HG02970 (cell line): ENCODE results near the gene ENHO.

ENCODE experiments used
- ATAC-seq: cut with Tn5 transposase; IDR thresholded peaks from one replicate; pipeline ENCODE4 v1.9.1; 2021; ENCODE audit warnings: mild to moderate bottlenecking, moderate library complexity, moderate number of reproducible peaks; ENCODE audit not compliant: unreplicated experiment, low FRiP score

Gene ENHO

DNA sequence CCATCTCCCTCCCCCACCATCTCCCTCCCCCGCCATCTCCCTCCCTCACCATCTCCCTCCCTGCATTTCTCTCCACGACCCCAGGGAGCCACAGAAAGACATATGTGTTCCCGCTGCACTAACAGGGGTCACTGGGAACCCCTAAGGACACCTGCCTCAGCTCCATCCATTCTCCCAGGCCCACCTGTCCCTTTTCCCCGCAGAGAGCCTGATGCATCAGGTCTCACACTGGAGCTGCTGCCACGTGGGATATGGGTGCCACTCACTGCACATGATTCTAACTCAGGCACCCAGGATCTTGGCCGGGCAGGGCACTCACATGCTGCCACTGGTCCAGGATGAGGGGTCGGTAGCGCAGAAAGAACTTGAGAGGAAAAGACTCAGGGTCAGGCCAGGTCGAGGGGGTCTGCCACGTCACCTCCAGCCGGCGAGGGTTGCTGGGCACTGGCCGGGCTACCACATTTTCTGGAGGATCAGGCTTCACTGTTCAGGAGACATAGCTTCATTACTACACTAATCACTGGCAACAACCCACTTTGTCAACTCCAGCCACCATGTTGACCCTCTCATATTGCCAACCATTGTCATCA, 33.2 kb upstream of the ENHO start:
- no peak for ATAC-seq

DNA sequence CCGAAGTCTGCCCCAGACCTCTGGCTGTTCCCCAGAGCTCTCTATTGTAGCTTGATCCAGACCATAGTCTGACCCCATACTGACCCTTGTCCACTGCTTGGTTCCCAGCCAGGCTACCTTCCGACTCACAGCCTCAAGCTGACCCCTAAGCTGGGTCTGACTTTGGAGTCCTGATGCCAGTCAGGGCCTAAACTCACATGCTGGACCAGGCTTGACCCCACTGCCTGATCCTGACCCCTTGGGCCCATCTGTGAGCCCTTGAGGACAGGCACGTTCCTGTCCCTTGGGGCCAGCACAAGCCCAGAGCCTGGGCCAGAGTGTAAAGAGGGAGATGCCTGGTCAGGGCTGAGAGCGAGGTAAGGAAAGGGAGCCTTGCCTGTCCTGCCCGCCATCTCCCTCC, 32.7 kb upstream of the ENHO start:
- no peak for ATAC-seq

DNA sequence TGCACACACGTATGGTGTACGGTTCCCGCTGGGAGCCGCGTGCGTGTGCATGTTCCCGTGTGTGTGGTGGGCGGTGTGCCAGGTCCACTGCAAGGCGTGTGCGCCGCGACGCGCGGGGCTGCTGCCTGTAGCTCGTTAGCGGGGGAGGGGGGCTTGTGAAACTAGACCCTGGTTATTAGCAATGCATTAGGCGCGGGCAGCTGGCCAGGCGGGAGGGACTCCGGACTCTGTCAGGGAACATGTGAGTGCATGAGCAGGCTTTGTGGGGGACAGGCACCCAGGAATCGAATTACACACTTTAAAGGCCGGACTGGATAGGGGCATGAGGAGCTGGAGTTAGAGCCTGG, 32.2 kb upstream of the ENHO start:
- ATAC-seq, result no peak

DNA sequence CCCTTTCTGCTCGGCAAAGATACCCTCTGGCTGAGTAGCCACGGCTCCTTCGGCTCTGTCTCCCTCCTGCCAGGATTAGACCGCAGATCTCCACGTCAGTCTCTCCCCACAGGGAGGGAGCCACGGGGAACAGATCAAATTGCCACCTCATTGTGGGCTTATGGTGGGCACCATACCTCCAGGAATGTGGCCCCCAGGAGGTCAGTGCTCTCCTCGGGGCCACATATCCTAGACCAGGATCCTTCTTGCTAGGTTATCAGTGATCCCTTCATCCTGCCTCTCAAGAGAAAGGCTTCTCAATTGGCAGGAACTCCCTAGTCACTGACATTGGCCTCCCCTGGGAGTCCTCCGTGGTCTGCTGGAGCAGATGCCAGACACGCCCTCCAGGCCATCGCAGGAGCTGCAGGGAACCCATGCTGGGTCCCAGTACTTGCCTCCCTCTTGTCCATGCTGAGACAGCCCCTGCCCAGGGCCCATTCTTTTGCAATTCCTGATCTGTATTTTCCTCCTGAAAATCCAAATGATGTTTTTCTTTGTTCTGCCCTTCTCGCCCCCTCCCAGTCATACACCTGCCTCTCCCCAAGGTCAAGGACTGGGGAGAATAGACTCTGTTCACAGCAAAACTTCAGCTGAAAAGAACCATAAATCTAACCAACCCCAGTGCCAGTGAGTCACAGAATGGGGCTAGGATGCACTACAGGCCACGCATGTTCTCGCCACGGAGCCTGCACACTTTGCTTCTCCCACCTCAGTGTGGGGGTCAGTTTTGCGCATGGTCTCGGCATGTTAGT, 31.6 kb upstream of the ENHO start:
- no peak for ATAC-seq

DNA sequence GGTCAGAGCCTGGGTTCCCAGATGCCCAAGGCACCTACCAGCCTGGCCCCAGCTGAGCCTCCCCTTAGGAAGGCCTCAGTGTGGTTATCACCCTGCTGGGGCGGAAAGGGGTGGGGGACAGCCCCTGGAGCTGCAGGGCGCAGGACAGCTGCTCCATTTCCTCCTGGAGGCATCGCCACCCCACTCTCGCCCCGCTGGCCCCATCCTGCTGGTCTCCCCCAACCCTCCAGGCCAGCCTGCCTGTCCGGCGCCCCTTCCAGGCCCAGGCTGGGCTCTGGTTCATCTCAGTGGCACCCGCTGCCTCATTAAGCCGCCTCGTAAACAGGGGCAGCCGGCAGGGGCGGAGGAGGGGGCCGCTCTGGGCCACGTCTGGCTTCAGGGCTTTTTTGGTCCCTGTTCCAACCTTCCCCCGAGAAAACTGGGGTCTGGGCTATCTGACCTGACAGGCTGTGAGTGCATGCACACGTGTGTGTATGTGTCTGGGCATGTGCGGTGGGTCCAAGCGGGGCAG, 30.8 kb upstream of the ENHO start:
- no peak for ATAC-seq

DNA sequence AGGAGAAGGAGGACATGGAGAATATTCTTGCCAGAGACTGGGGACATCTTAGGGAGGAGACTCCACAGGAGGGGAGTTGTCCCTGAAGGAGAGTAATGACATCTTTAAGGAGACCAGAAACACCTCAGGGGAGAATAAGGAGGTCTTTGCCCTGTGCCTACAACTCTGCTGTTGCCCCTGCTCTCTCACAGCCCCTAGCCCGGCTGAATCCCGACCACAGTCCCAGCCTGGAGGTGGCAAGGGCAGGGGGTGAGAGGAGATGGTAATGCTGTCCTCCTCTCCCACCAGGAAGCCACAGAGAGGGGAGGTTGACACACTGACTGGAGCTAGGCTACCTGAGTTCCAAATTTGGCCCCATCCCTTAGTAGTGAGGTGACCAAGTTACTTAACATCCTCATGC, 30.2 kb upstream of the ENHO start:
- ATAC-seq, result no peak

DNA sequence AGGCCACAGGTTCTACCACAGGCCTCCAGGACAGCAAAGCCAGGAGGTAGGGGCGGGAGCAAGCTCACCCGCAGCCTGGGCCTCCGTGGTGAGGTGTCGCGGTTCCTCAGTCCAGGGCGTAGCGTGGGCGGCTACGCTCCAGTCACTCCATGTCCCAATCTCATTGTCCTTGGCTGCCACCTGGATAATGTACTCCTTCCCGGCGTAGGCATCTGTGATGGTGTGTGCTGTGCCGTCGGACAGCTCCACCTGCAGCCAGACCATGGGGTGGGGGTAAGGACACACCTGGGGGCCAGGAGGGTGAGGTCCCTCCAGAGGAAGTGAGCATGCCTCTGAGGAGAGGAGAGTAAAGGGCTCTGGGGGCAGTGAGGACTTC, 29.8 kb upstream of the ENHO start:
- no peak for ATAC-seq

DNA sequence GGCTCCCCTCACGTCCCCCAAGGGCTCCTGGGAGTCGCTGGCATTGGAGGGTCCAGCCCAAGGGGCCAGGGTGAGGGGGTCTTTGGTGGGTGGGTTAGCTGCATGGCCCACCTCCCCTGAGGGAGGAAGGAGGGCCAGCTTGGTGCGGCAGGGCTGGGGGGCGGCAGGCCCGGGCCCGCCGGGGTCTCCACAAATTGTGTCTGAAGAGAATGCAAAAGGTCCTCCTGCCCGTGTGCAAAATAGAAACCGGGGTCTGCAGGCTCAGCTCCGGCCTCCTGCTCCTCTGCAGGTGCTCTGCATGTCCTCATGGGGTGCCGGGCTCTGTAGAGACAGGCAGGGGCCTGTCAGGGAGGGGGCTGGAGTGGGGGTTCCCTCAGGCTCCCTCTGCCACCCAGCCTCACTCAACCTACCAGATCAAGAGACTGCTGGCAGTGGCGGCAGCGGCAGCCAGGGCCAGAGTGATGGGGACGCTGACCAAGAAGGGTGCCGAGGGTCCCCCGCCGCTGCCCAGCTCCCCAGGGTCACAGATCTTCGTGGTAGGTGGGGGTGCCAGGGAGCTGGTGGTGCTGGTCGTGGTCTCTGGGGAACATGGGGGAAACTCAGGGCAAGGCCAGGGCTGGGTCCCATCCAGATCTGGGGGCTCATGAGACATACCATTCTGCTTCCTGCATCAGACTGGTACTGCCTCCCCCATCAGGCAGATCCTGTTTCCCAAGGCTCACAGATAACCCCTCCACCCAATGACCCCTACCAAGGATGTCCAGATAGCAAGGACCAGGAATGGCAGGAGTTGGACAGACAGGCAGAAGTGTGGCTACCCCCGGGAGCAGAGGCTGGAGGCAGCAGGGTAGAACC, 29.2 kb upstream of the ENHO start:
- no peak for ATAC-seq

DNA sequence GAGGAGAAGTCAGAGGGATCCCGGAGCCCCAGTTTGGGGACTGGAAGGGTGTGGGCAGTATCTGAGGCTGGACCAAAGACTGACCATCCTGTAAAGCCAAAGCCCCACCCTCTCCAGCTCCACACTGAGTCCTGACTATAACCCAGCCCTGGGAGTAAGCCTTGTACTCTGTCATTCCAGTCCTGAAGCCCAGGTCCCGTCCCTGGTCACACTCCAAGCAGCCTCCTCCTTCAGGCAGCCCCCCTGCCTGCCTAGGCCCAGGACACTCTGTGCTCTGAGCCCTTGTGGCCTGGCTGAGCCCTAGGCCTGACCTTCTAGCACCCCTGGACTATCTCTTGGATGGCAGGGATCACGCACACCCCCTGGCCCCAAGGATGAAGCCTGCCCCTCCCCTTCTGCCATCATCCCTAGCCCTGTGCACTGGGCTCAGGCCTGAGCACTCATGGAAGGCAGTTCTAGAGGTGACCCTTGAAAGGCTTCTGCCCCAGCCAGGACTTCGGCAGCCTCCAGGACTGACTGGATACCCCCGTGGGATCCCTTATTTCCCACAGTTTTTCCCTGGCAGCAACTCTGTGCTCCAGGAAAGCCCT, 28.0 kb upstream of the ENHO start:
- ATAC-seq, result no peak

DNA sequence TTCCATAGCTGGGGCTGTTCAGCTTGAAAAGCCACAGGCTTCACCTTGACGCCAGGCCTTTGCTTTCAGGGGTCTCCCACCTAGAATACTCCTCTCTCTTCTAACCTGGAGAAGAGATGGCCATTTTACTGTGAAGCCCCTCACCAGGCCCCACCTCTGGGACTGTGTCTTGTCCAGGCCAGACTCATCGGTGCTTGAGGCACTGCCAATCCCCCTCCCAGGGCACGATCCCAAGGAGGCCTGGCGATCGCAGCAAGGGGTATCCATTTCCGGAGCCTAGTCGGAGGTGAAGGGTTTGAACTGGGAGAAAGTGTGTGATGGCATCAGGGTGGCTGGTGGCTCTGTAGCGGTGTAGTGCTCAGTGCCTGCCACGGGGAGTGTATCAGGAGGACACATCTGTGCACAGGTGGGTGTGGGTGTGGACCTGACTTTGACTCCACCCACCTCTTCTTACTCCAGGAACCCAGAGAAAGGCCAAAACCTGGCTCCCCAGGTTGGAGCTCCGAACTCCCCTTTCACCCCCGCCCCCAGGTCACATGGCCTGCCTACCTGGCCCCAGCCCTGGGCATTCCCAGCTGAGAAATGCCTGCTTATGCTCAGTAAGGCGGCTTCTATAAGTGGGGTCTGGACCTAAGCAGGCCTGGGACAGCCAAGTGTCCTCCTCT, 27.4 kb upstream of the ENHO start:
- ATAC-seq, result no peak

DNA sequence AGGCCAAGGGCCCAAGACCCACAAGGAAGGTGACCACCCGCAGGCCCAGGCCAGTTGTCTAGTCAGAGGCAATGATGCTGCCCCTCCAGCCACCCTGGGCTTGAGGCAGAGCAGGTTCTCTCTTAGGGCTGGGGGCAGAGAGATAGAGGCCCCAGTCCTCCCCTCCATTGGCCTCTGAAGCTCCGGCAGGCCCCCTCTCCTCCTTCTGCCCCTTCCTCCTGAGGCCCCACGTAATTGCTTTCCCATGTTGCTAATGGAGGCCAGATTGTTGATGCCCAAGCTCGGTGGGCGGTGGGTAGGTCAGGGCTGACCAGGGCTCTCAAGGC, 26.6 kb upstream of the ENHO start:
- no peak for ATAC-seq

DNA sequence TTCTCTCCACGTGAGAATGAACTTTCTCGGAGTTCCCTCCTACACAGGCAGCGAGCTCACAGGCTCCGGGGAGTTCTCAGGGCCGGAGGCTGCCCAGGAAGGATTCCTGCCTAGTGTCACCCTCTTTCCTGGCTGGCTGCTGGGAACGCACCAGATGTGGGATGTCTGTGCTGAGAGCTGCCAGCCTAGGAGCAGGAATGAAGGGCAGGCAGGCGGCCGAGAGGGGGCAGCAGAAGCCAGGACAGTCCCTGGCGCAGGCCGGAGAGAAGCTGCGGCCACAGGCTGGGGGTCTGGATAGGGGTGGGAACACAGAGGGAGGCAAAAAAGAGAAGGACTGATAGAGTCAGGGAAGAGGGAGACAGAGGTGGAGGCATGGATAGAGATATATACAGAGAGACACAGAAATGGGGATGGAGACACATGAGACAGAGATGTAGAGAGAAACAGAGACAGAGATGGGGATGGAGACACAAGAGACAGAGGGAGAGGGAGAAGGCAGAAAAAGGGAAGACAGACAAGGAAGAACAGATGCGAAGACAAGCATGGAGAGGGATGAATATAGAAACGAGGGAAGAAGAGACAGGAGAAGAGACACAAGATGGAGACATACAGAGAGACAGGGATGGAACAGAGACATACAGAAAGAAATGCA, 25.3 kb upstream of the ENHO start:
- ATAC-seq, result no peak

DNA sequence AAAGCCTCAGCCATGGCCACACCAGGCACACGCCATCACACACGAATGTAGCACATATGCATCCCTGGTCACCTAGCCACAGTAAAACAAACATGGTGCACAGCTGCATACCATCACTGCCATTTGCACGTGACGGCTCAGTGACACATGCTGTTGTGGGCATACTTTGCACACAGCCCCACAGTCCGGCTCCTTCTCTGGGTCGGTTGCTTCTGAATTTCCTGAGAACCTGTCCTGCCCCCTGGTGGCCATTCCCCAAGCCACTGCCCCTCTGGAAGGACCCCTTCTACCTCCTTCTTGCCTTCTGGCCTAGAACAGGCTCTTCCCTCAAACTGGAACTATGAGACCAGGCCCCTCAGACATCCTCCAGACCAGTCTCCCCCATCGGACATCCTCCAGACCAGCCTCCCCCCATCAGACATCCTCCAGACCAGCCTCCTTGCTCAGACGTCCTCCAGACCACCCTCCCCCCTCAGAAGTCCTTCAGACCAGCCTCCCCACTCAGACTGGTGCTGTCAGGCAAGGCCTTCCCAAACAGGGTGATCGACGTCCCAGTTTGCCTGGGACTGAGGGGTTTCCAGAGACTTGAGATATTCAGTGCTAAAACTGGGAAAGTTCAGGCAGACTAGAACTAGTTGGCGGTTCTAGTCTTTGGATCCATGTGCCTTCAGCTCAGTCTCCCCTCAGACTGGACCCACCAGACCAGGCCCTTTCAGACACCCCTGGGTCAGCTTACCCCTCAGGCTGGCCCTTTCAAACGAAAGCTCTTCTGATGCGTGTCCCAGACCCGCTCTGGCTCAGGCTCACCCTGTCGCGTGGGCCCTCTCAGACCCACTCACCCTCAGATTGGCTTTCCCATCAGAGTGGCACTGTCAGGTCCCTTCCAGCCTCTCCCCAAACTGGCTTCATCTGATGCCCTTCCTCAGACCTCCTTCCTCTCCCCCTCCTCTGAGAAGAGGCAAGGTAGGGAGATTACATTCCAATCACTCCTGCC, 24.3 kb upstream of the ENHO start:
- ATAC-seq, result no peak

DNA sequence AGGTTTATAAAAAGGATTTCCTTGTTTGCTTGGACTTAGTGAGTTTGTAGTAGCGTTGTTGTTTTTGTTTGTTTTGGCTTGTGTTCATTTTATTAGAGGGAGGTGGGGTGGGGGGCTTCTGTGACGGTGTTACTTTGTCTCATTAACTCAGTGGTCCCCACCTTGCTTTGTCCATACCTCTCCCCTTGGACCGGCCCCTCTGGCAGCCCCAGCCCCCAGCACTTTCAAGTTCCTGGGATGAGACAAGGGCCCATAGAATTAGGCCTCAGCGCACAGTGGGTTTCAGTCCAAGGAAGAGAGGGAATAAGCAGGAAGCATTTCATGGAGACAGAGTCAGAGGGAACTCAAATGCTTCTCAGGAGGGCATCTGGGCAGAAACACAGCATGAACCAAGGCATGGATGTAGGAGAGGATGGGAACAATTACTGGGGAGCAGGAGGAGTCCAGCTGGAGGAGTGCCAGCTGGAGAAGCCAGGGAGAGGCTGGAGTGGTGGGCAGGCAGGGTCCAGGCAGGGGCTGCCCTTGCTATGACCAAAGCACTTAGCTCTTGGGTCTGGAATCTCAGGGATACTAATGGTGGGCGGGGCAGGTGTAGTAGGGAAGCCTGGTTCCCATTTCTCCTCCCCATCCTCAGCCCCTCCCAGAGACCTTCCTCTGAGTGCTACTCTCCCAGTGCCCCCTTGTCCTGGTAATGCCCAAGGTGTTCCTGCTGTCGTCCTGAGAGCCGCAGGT, 23.5 kb upstream of the ENHO start:
- ATAC-seq, result no peak

DNA sequence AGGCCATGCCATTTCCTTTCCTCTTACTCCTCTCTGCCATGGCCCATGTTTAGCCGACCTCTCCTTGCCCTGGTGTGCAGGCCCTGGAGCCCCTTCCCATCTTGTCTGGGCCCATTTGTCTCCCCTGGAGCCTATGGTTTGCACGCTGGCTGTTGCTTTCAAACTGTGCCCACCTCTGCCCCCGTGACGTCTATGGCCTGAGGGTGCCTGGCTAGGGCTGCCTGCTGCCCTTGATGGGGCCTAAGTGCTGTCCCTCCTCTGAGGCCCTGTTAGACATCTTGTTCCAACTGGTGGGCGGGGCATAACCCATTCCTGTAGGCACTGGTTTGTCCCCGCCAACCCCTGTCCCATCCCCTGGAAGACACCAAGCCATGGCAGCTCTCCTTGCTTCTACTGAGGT, 22.7 kb upstream of the ENHO start:
- ATAC-seq, result no peak

DNA sequence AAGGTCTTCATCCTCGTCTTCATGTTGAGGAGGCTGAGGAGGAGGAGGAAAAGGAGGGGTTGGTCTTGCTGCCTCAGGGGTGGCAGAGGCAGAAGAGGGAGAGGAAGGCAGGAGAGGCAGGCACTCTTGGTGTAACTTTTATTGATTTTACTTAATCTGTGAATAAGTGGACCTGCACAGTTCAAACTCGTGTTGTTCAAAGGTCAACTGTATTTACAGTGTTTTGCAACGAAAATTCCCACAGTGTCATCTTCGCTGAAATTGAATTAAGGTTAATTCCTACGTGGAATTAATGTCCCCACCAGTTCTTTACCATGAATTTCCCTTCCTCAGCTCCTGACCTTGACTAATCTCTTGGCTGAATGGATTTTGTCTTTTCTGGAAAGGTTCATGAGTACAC, 21.2 kb upstream of the ENHO start:
- ATAC-seq, result no peak

DNA sequence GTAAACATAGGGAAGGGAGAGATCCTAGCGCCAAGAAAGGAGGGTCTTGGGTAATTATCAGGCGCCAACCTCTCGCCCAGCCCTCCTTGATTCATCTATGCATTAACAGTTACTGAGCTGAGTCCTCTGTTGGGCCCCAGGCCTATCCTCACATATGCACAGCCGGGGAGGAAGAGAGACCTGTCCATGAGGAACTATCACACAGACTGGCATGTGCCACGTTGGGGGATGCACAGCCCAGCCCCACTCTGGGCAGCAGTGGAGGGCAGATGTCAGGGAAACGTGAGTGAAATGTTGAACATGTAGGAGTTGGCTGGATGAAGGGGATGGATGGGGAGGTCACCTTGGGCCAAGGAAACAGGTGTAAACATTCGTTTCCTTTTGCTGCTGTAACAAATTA, 18.8 kb upstream of the ENHO start:
- ATAC-seq, result no peak

DNA sequence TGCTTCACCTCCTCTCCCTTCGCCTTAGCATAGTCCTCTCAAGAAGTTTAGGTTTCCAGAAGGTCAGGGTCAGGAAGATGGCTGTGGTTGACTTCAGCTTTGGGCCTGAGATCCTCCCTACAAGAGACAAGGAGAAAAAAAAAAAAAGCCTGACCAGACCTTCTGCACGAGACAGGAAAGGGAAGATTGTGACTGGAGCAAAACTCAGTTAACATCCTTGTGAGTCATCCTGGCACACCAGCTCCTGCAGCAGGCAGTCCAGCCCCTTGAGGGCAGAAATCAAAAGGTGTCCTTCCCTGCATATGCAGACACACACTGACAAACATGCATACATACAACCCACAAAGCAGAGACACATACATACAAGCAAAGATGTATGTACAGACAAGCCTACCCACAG, 18.0 kb upstream of the ENHO start:
- no peak for ATAC-seq
